Mesenchymal stem cell (in vitro differentiated cells and primary cell): Measurements from ENCODE around the gene STAB1.

Experiments
- DNase-seq: peaks from one replicate; pipeline ENCODE4 v3.0.0-alpha.2; 2013
- H2AFZ ChIP-seq: one replicate; pipeline ENCODE4 v1.6.1; 2013; ENCODE audit warnings: low read depth, mild to moderate bottlenecking, control low read depth, inconsistent platforms, low read length, moderate library complexity
- H2AK5ac ChIP-seq: 2 replicates; pipeline ENCODE4 v1.6.1; 2013; ENCODE audit warnings: low read length, moderate library complexity, mild to moderate bottlenecking, inconsistent platforms; ENCODE audit not compliant: severe bottlenecking
- H2BK120ac ChIP-seq: one replicate; pipeline ENCODE4 v1.6.1; 2013; ENCODE audit warnings: low read depth, mild to moderate bottlenecking, inconsistent platforms, low read length, moderate library complexity
- H2BK12ac ChIP-seq, 2 experiments: one replicate each; pipeline ENCODE4 v1.6.1; 2013; ENCODE audit warnings: inconsistent platforms in 2 of 2, low read length in 2 of 2, mild to moderate bottlenecking in 2 of 2, moderate library complexity in 2 of 2, control low read depth in 1 of 2
- H2BK15ac ChIP-seq: one replicate; pipeline ENCODE4 v1.6.1; 2013; ENCODE audit warnings: mild to moderate bottlenecking, low read depth, inconsistent platforms; ENCODE audit not compliant: poor library complexity, severe bottlenecking
- H2BK5ac ChIP-seq: 2 replicates; pipeline ENCODE4 v1.6.1; 2013; ENCODE audit warnings: low read depth, mild to moderate bottlenecking, low read length, control low read depth, inconsistent platforms; ENCODE audit not compliant: poor library complexity, severe bottlenecking
- H3K14ac ChIP-seq, 2 experiments: one replicate each; pipeline ENCODE4 v1.6.1; 2013; ENCODE audit warnings: inconsistent platforms in 2 of 2, low read length in 2 of 2, control low read depth in 1 of 2, mild to moderate bottlenecking in 1 of 2, moderate library complexity in 1 of 2
- H3K18ac ChIP-seq, 2 experiments: one replicate each; pipeline ENCODE4 v1.6.1; 2013; ENCODE audit warnings: inconsistent platforms in 2 of 2, low read length in 2 of 2, control low read depth in 1 of 2, low read depth in 1 of 2, mild to moderate bottlenecking in 1 of 2
- H3K23ac ChIP-seq, 2 experiments: one replicate each; pipeline ENCODE4 v1.6.1; 2013; ENCODE audit warnings: inconsistent platforms in 2 of 2, low read length in 2 of 2, mild to moderate bottlenecking in 2 of 2, moderate library complexity in 2 of 2, control low read depth in 1 of 2
- H3K27ac ChIP-seq: 2 replicates; pipeline ENCODE4 v1.5.1; 2013; ENCODE audit warnings: mild to moderate bottlenecking, moderate library complexity, low read length, control low read depth, inconsistent platforms; ENCODE audit not compliant: poor library complexity, severe bottlenecking
- H3K27me3 ChIP-seq, 2 experiments: 2 replicates each; pipeline versions ENCODE4 v1.6.1 to v1.7.0; 2013; ENCODE audit warnings: low read length in 2 of 2, mild to moderate bottlenecking in 2 of 2, moderate library complexity in 2 of 2, control low read depth in 1 of 2, inconsistent platforms in 1 of 2; ENCODE audit not compliant: control insufficient read depth in 1 of 2, insufficient read depth in 1 of 2
- H3K36me3 ChIP-seq, 2 experiments: 2 replicates each; pipeline versions ENCODE4 v1.6.1 to v1.7.0; 2013; ENCODE audit warnings: low read length in 2 of 2, control low read depth in 1 of 2, inconsistent platforms in 1 of 2, low read depth in 1 of 2, mild to moderate bottlenecking in 1 of 2; ENCODE audit not compliant: insufficient read depth in 2 of 2, control insufficient read depth in 1 of 2
- H3K4ac ChIP-seq, 2 experiments: one replicate each; pipeline ENCODE4 v1.6.1; 2013; ENCODE audit warnings: inconsistent platforms in 2 of 2, low read length in 2 of 2, mild to moderate bottlenecking in 2 of 2, moderate library complexity in 2 of 2, control low read depth in 1 of 2, low read depth in 1 of 2
- H3K4me1 ChIP-seq: 2 replicates; pipeline ENCODE4 v1.6.1; 2013; ENCODE audit warnings: low read depth, low read length, control low read depth; ENCODE audit not compliant: control insufficient read depth, insufficient read depth
- H3K4me2 ChIP-seq: 2 replicates; pipeline ENCODE4 v1.6.1; 2013; ENCODE audit warnings: low read length, mild to moderate bottlenecking, inconsistent platforms; ENCODE audit not compliant: poor library complexity, severe bottlenecking
- H3K4me3 ChIP-seq, 2 experiments: 2 replicates each; pipeline versions ENCODE4 v1.5.1 to v1.7.0; 2013; ENCODE audit warnings: low read length in 2 of 2, mild to moderate bottlenecking in 2 of 2, control low read depth in 1 of 2, low read depth in 1 of 2; ENCODE audit not compliant: insufficient read depth in 1 of 2
- H3K79me1 ChIP-seq: replicated peaks from 2 replicates; pipeline ENCODE4 v1.6.1; 2013; ENCODE audit warnings: mild to moderate bottlenecking, control low read depth, low read length, inconsistent platforms; ENCODE audit not compliant: poor library complexity, severe bottlenecking
- H3K9ac ChIP-seq: 2 replicates; pipeline ENCODE4 v1.7.0; 2013; ENCODE audit warnings: mild to moderate bottlenecking, low read length, moderate library complexity
- H3K9me3 ChIP-seq: 2 replicates; pipeline ENCODE4 v1.7.0; 2013; ENCODE audit warnings: mild to moderate bottlenecking, low read length; ENCODE audit not compliant: control insufficient read depth
- H4K8ac ChIP-seq: one replicate; pipeline ENCODE4 v1.6.1; 2013; ENCODE audit warnings: inconsistent platforms, mild to moderate bottlenecking, low read length, moderate library complexity
- H4K91ac ChIP-seq: one replicate; pipeline ENCODE4 v1.6.1; 2013; ENCODE audit warnings: mild to moderate bottlenecking, low read length, inconsistent platforms
- WGBS: methylation state at CpG from one replicate; pipeline ENCODE4 v1.1.7; 2013; ENCODE audit warnings: mixed read lengths; 5-methylcytosine and 5-hydroxymethylcytosine counted together

Gene STAB1

GRCh38 chr3:52498137-52499054 lies 3.3 kb downstream of the STAB1 start:
- peaks cover 7% of the 10 kb centered on the region for H3K79me1 ChIP-seq
- 84% methylated on average over 24 of the region's 24 CpGs for whole genome bisulfite sequencing
- H2AFZ ChIP-seq, result no peak overlapping the region
- peak overlapping the region in 1 of 2 experiments; percentile 17 for H2BK12ac ChIP-seq
- peak overlapping the region in 1 of 2 experiments; percentile 23 for H3K4me3 ChIP-seq
- H3K14ac ChIP-seq, result peak overlapping the region in 1 of 2 experiments; percentile 56
- no peak for DNase-seq
- no peak overlapping the region for H2AK5ac ChIP-seq
- H3K18ac ChIP-seq, result peak overlapping the region in 1 of 2 experiments; percentile 73
- peaks cover 40% of the 10 kb centered on the region for H3K4me1 ChIP-seq
- H3K4ac ChIP-seq, result no peak overlapping the region
- H3K27ac ChIP-seq, result no peak overlapping the region
- H4K91ac ChIP-seq, result no peak overlapping the region
- no peak overlapping the region for H2BK5ac ChIP-seq
- peaks cover 0 to 6% of the 10 kb centered on the region in 2 experiments for H3K27me3 ChIP-seq
- peak overlapping the region; percentile 48 for H3K9ac ChIP-seq
- no peak overlapping the region for H2BK15ac ChIP-seq
- H3K9me3 ChIP-seq, result no peaks in the 10 kb centered on the region
- peaks cover under 1 to 13% of the 10 kb centered on the region in 2 experiments for H3K36me3 ChIP-seq
- H3K4me2 ChIP-seq, result no peak overlapping the region
- H3K23ac ChIP-seq, result no peak overlapping the region
- H2BK120ac ChIP-seq, result no peak overlapping the region
- H4K8ac ChIP-seq, result peak overlapping the region; percentile 57

- 89% methylated on average over 11 of the region's 11 CpGs for WGBS
- no peak overlapping the region for H3K4me2 ChIP-seq
- H2AFZ ChIP-seq, result no peak overlapping the region
- H3K4ac ChIP-seq, result no peak overlapping the region
- H3K14ac ChIP-seq, result no peak overlapping the region
- peaks cover 0 to 15% of the 10 kb centered on the region in 2 experiments for H3K27me3 ChIP-seq
- no peak for DNase-seq
- no peak overlapping the region for H3K9ac ChIP-seq
- no peak overlapping the region for H3K18ac ChIP-seq
- no peak overlapping the region for H4K8ac ChIP-seq
- no peak overlapping the region for H3K23ac ChIP-seq
- H3K27ac ChIP-seq, result no peak overlapping the region
- no peaks in the 10 kb centered on the region for H3K9me3 ChIP-seq
- no peaks in the 10 kb centered on the region for H3K79me1 ChIP-seq
- H4K91ac ChIP-seq, result no peak overlapping the region
- H2AK5ac ChIP-seq, result no peak overlapping the region
- H3K4me3 ChIP-seq, result no peak overlapping the region
- no peak overlapping the region for H2BK12ac ChIP-seq
- peaks cover 17% of the 10 kb centered on the region for H3K4me1 ChIP-seq
- no peak overlapping the region for H2BK120ac ChIP-seq
- H2BK5ac ChIP-seq, result no peak overlapping the region
- H2BK15ac ChIP-seq, result no peak overlapping the region
- H3K36me3 ChIP-seq, result no peaks in the 10 kb centered on the region
Measured at GRCh38 chr3:52501046-52501445, 5.9 kb downstream of the STAB1 start.

GRCh38 chr3:52502001-52502400 lies 6.9 kb downstream of the STAB1 start:
- WGBS, result 84% methylated on average over 11 of the region's 11 CpGs
- no peak overlapping the region for H3K4me2 ChIP-seq
- H2BK5ac ChIP-seq, result no peak overlapping the region
- H3K14ac ChIP-seq, result no peak overlapping the region
- H4K91ac ChIP-seq, result no peak overlapping the region
- peaks cover 0 to 15% of the 10 kb centered on the region in 2 experiments for H3K27me3 ChIP-seq
- no peak overlapping the region for H3K23ac ChIP-seq
- H3K9ac ChIP-seq, result no peak overlapping the region
- no peak overlapping the region for H3K4ac ChIP-seq
- no peak overlapping the region for H2BK120ac ChIP-seq
- no peak for DNase-seq
- no peak overlapping the region for H4K8ac ChIP-seq
- no peak overlapping the region for H2AK5ac ChIP-seq
- H3K4me1 ChIP-seq, result peaks cover 16% of the 10 kb centered on the region
- no peak overlapping the region for H3K27ac ChIP-seq
- H2AFZ ChIP-seq, result no peak overlapping the region
- H3K18ac ChIP-seq, result no peak overlapping the region
- no peaks in the 10 kb centered on the region for H3K79me1 ChIP-seq
- no peak overlapping the region for H2BK12ac ChIP-seq
- no peak overlapping the region for H2BK15ac ChIP-seq
- H3K4me3 ChIP-seq, result no peak overlapping the region
- H3K9me3 ChIP-seq, result no peaks in the 10 kb centered on the region
- H3K36me3 ChIP-seq, result no peaks in the 10 kb centered on the region

- Histone ChIP-seq H2BK12ac (no peak overlapping the region), H2BK120ac (no peak overlapping the region)
Measured at GRCh38 chr3:52502808-52503350, 7.7 kb downstream of the STAB1 start.

More at GRCh38 chr3:52502808-52503350, 7.7 kb downstream of the STAB1 start:
- no peaks in the 10 kb centered on the region for H3K36me3 ChIP-seq
- H3K4me1 ChIP-seq, result peaks cover 22% of the 10 kb centered on the region
- no peak overlapping the region for H3K4ac ChIP-seq
- no peak overlapping the region for H3K27ac ChIP-seq
- H2AK5ac ChIP-seq, result no peak overlapping the region
- no peaks in the 10 kb centered on the region for H3K79me1 ChIP-seq
- no peak overlapping the region for H2BK15ac ChIP-seq
- H3K4me2 ChIP-seq, result no peak overlapping the region
- H2BK5ac ChIP-seq, result no peak overlapping the region
- peaks cover 0 to 15% of the 10 kb centered on the region in 2 experiments for H3K27me3 ChIP-seq
- H3K18ac ChIP-seq, result no peak overlapping the region
- no peak for DNase-seq
- no peak overlapping the region for H4K8ac ChIP-seq
- no peak overlapping the region for H3K14ac ChIP-seq
- H3K4me3 ChIP-seq, result no peak overlapping the region
- H3K9ac ChIP-seq, result no peak overlapping the region
- H2AFZ ChIP-seq, result no peak overlapping the region
- H3K23ac ChIP-seq, result no peak overlapping the region
- no peak overlapping the region for H4K91ac ChIP-seq
- 92% methylated on average over 11 of the region's 11 CpGs for WGBS
- no peaks in the 10 kb centered on the region for H3K9me3 ChIP-seq
